HepG2 (cell line): ENCODE measurements around the gene TBC1D7. TPM values are rescaled to one million over a fixed set of nuclear protein-coding genes. Genes with fewer than 3 reads are reported as not detected.

Source experiments
- ATAC-seq: fragments of 200-7000 bp; cut with Tn5 transposase; 3 replicates; pipeline ENCODE4 v1.9.1; 2020; ENCODE audit warnings: mild to moderate bottlenecking, moderate library complexity
- BruUV-seq: library from RNA; stranded (reverse); fragments of 400-500 nt; replicated peaks from 2 replicates; lab custom pipeline; 2021; lab: Mats Ljungman, UMichigan
- CTCF ChIA-PET: fragments of 300-600 bp; formaldehyde crosslinking; extraction: SDS; loops from one replicate; lab custom pipeline; 2021; ENCODE audit warnings: low total read pairs, inconsistent platforms, low intra/inter-chr PET ratio; lab: Yijun Ruan, JAX
- POLR2A ChIA-PET: fragments of 350-600 bp; sonication (Branson Sonifier 250); formaldehyde crosslinking; loops from one replicate; lab custom pipeline; 2020; ENCODE audit warnings: antibody characterized with exemption, inconsistent platforms; lab: Yijun Ruan, JAX
- DNase-seq: peaks from one replicate; pipeline ENCODE4 v3.0.0-alpha.2; 2015; ENCODE audit warnings: low spot score
- FAIRE-seq: peaks from 3 replicates; lab custom pipeline; 2011; peaks lifted over from hg19 to GRCh38; lab: Jason Lieb, UNC
- H2AFZ ChIP-seq: one replicate; pipeline ENCODE4 v1.6.1; 2011; ENCODE audit warnings: low read length, inconsistent platforms
- H3K27ac ChIP-seq: fragments of 300-600 bp; 3 replicates; pipeline ENCODE4 v1.8.0; 2011; ENCODE audit warnings: mixed run types, mild to moderate bottlenecking, mixed read lengths, low read length, inconsistent platforms; ENCODE audit not compliant: insufficient read depth; ENCODE audit errors: extremely low read length
- H3K27me3 ChIP-seq, 2 experiments: fragments of 200-600 bp in 1 of 2; 2 replicates in 1 of 2; 3 replicates in 1 of 2; pipeline versions ENCODE4 v1.6.0 to v1.8.0; 2011; ENCODE audit warnings: low read length in 2 of 2, mild to moderate bottlenecking in 2 of 2, moderate library complexity in 2 of 2, inconsistent platforms in 1 of 2; ENCODE audit not compliant: insufficient read depth in 2 of 2, control insufficient read depth in 1 of 2
- H3K36me3 ChIP-seq, 2 experiments: fragments of 200-600 bp in 1 of 2; replicated peaks in 1 of 2; 2 replicates in 1 of 2; 3 replicates in 1 of 2; pipeline versions ENCODE4 v1.5.1 to v1.8.0; 2011; ENCODE audit warnings: low read length in 2 of 2, inconsistent platforms in 1 of 2; ENCODE audit not compliant: insufficient read depth in 2 of 2, control insufficient read depth in 1 of 2
- H3K4me1 ChIP-seq: 2 replicates; pipeline ENCODE4 v1.5.1; 2012; ENCODE audit warnings: low read length, inconsistent platforms; ENCODE audit not compliant: insufficient read depth
- H3K4me2 ChIP-seq: 2 replicates; pipeline ENCODE4 v1.6.0; 2011; ENCODE audit warnings: low read depth, low read length, inconsistent platforms
- H3K4me3 ChIP-seq, 3 experiments: fragments of 200-600 bp in 1 of 3; sonication (generic), shearing (Covaris generic) in 1 of 3; replicated peaks in 1 of 3; 2 replicates each; pipeline ENCODE4 v1.5.1; 2011 to 2016; ENCODE audit warnings: low read length in 3 of 3, inconsistent platforms in 2 of 3, low read depth in 2 of 3, mild to moderate bottlenecking in 2 of 3, control low read depth in 1 of 3, mixed read lengths in 1 of 3; ENCODE audit not compliant: insufficient read depth in 1 of 3
- H3K79me2 ChIP-seq: one replicate; pipeline ENCODE4 v1.6.1; 2011; ENCODE audit warnings: low read length, inconsistent platforms; ENCODE audit not compliant: insufficient read depth
- H3K9ac ChIP-seq: 2 replicates; pipeline ENCODE4 v1.6.0; 2011; ENCODE audit warnings: mild to moderate bottlenecking, low read depth, low read length, inconsistent platforms; ENCODE audit not compliant: insufficient read depth
- H3K9me3 ChIP-seq: 2 replicates; pipeline ENCODE4 v1.5.1; 2012; ENCODE audit warnings: mild to moderate bottlenecking, low read length
- H4K20me1 ChIP-seq: 2 replicates; pipeline ENCODE4 v1.6.0; 2011; ENCODE audit warnings: inconsistent platforms, mild to moderate bottlenecking, low read length, moderate library complexity; ENCODE audit not compliant: insufficient read depth
- CBFB ChIP-seq: sonication (generic); formaldehyde crosslinking; IDR thresholded peaks from 2 replicates; pipeline ENCODE4 v1.4.0; 2020; ENCODE audit warnings: missing genetic modification reagents
- ELF3 ChIP-seq: IDR thresholded peaks from 2 replicates; pipeline ENCODE4 v1.6.1; 2016; ENCODE audit warnings: missing genetic modification reagents, missing compliant biosample characterization
- MXD1 ChIP-seq: sonication (generic); formaldehyde crosslinking; IDR thresholded peaks from 2 replicates; pipeline ENCODE4 v1.4.0; 2020; ENCODE audit warnings: mild to moderate bottlenecking, missing genetic modification reagents
- ZNF12 ChIP-seq: sonication (generic); formaldehyde crosslinking; IDR thresholded peaks from 2 replicates; pipeline ENCODE4 v1.5.0; 2020; ENCODE audit warnings: missing genetic modification reagents
- ZNF788 ChIP-seq: sonication (generic); formaldehyde crosslinking; IDR thresholded peaks from 2 replicates; pipeline ENCODE4 v1.5.0; 2020; ENCODE audit warnings: mild to moderate bottlenecking, missing genetic modification reagents, borderline replicate concordance
- WGBS: methylation state at CpG from one replicate; pipeline ENCODE4 v1.1.6; 2017; ENCODE audit warnings: low lambda C conversion rate; 5-methylcytosine and 5-hydroxymethylcytosine counted together
- in situ Hi-C: cut with HindIII; loops from 2 replicates; pipeline ENCODE4 v1.10.0; 2017; ENCODE audit warnings: low pct_unique_long_range_greater_than_20kb; ENCODE audit not compliant: extremely low pct_ligation_motif_present
- intact Hi-C: fragments of 100-400 bp; cut with micrococcal nuclease; formaldehyde crosslinking; loops from one replicate; pipeline ENCODE4 v1.10.0; 2022; ENCODE audit not compliant: unreplicated experiment
- polyA plus RNA-seq, 8 experiments: library from polyadenylated mRNA; depleted of rRNA in 3 of 8; stranded (reverse) in 7 of 8; unstranded in 1 of 8; fragments of >200 nt; fragmentation: Illumina TruSeq in 4 of 8; extraction: Trizol in 4 of 8; gene quantifications; 2 replicates each; pipeline versions ENCODE4 v1.2.1 to v1.2.3, GENCODE V29; 2011 to 2016; ENCODE audit warnings: low read depth in 4 of 8, missing spikeins in 1 of 8, mixed read lengths in 1 of 8; ENCODE audit not compliant: insufficient read depth in 1 of 8
- total RNA-seq, 5 experiments: library from RNA; depleted of rRNA; stranded (reverse); fragments of >200 nt; fragmentation: Illumina TruSeq; extraction: Trizol; gene quantifications; 2 replicates each; pipeline ENCODE4 v1.2.3, GENCODE V29; 2016; ENCODE audit warnings: low read depth in 1 of 5

Gene TBC1D7
- total and polyA plus RNA-seq, 2 of the 13 experiments (the other 11 are each of a cell fraction or from before 2014, with no cell fraction given), result 23.3 to 30.8 TPM

- TF ChIP-seq ELF3 (CRISPR knock-in tag) (peak; percentile 86), ZNF788 (CRISPR knock-in tag) (peak; percentile 55), CBFB (CRISPR knock-in tag) (peak; percentile 52; the same call in 1 of the 2 replicates)
- TF ChIP-seq, all 625 proteins: peak for 300
Measured at GRCh38 chr6:13328076-13328874, at the start of gene TBC1D7 (continued).

DNA sequence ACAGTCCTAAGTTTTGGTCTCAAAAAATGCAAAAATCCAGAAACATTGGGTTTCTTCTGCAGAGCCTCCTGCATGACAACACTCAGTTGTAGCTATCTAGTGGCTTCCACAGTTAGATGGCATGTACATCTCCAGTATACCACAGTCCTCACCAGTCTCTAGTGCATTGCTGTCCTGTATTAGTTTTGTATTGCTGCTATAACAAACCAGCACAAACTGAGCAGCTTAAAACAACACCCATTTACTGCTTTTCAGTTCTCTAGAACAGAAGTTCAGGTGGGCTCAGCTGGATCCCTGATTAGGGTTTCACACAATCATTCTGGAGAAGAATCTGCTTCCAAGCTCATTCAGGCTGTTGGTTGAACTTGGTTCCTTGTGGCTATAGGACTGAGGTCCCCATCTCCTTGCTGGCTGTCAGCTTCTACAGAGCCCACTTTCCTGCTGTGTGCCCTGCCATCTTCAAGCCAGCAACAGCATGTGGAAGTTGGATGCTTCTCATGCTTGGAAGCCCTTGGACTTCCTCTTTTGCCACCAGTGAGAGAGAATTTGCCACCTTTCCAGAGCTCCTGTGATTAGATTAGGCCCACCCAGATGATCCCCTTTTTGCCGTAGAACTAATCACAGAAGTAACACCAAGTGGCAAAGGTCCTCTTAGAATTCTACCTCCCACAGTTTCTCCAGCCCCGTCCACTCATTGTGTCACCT is 48.9 kb upstream of the TBC1D7 start:
- no peaks in the 10 kb centered on the region for H4K20me1 ChIP-seq
- H3K4me3 ChIP-seq, result no peak overlapping the region
- TF ChIP-seq MXD1 (CRISPR knock-in tag), result no peak
- peak; percentile 96 for TF ChIP-seq ZNF12 (CRISPR knock-in tag)
- TF ChIP-seq, all 625 proteins: peak for 1
- Histone ChIP-seq H3K4me1 (no peaks in the 10 kb centered on the region), H3K36me3 (no peaks in the 10 kb centered on the region), H2AFZ (no peak overlapping the region), H3K27ac (no peak overlapping the region), H3K9ac (no peak overlapping the region), H3K79me2 (no peaks in the 10 kb centered on the region), H3K27me3 (no peaks in the 10 kb centered on the region), H3K9me3 (no peaks in the 10 kb centered on the region), H3K4me2 (no peak overlapping the region)
- ChIA-PET POLR2A (no interaction called here), CTCF (no interaction called here)
- in situ Hi-C loops, result no loop called here
- WGBS, result 97% methylated on average over 2 of the region's 2 CpGs
- intact Hi-C loops, result no loop called here
- no peak for ATAC-seq
- BruUV-seq, result no TSS peak
- peak; percentile 43 for FAIRE-seq
- DNase-seq, result no peak
